Forelimb muscle (tissue), 1 donor: ENCODE data around the gene KCNT2. TPM values are rescaled to one million over a fixed set of nuclear protein-coding genes. Genes with fewer than 3 reads are reported as not detected.

Source experiments
- DNase-seq: peaks from one replicate; pipeline ENCODE4 v3.0.0-alpha.2; 2013; ENCODE audit warnings: low read depth
- polyA plus RNA-seq: library from polyadenylated mRNA; unstranded; fragments of 120-200 nt; gene quantifications from one replicate; pipeline ENCODE4 v1.2.1, GENCODE V29; 2013; ENCODE audit not compliant: insufficient read length

KCNT2 gene
- polyA plus RNA-seq, 1 donor, result 6.4 TPM

DNA sequence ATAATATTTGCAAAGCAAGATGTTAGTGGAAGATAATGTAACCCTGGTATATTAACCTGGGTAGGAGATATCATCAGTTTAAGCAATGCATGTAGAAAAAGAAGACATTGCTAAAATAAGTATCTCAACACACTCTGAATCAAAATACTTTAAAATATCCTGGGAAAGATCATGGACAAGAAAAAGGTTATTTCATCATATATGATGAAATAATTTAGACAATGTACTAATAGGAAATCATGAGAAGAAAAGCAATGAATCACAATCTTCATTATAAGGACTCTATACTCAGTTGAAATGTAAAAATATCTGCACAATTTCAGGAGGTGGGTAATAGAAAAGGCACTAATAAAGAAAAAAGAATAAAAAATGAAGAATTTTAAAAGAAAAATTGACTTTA is 158.8 kb downstream of the KCNT2 start:
- DNase-seq, result no peak

DNA sequence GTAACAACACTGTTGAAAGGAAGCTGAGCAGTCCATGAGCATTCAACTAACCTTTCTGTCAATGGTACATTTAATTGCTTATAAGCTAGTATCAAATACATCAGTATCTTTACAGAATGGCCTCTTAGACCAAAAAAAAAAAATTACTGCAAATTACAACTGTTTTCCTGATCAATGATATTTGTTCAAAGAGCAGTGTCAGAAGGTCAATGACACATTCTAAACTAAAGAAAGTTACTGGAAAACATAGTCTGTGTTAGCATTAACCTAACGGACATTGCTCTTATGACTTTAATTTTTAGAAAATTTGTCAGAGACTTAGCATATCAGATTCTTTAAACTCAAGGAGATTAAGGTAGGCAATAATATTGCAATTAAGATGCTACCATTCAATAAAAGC is 162.5 kb downstream of the KCNT2 start:
- DNase-seq, result no peak

DNA sequence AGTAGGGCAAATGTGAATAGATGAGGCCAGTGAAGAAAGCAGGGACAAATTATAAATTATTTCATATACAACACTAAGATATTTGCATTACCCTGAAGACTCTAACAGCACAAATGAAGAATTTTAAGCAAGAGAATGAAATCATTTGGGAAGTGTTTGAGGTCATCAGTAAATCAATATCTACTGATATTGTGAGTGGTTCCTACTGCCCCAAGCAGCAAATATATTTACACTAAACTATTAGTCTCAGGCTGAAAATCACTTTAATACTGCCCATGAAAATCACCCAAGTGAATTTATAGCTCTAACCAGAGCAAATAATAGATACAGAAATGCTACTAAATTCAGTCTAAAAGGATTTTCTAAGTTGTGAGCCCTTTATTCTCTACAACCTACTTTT is 163.6 kb downstream of the KCNT2 start:
- no peak for DNase-seq

DNA sequence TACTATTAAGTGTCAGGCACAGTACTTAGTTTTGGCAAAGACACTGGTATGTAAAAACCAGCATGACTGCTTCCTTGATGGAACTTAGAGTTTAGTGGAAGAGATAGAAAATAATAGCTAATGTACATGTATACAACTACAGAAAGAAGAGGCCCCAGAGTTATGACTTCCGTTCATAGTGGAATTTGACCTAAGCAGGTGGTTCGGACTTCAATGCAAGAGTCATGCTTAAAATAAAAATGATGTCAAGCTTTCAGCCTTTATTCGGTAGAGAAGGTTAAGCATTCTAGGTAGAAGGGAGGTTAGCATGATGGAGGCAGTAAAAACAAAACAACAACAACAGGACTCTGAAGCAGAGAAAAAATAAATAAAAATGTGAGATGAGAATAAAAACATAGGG is 165.9 kb downstream of the KCNT2 start:
- DNase-seq, result no peak

DNA sequence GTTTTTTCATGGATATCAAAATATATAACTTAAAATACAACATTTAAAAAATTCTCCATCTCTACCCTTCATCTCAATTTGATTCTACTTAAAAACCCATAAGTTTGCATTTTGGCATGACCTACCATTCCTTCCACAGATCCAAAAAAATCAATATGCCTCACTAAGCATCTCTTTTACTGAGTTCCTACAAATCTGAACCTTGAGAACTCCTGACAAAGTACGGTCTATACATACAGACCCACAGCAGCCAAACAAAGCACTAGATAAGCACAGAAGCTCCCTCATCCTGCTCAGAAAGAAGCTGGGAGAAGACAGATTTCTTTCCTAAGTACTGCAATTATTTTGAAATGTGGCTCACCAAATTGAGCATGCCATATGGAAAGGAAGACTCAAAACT is 167.5 kb downstream of the KCNT2 start:
- DNase-seq, result no peak

DNA sequence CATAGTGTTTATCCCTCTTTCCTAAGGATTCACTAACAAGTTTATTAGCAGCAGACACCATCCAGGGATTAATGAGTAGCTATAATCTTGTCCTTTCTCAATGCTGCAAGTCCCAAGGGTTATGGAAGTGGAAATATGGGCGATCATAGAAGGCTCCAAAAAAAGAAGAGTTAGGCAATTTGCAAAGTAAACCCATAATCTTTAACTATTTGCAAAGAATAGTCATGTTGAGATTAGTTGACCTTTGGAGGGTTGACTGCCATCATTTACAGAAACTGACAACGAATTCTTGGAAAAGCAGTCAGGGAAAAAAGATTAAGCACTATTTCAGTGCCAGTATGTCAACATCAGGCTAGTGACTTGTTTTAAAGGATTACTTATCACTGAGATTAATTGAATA is 169.9 kb downstream of the KCNT2 start:
- DNase-seq, result no peak

DNA sequence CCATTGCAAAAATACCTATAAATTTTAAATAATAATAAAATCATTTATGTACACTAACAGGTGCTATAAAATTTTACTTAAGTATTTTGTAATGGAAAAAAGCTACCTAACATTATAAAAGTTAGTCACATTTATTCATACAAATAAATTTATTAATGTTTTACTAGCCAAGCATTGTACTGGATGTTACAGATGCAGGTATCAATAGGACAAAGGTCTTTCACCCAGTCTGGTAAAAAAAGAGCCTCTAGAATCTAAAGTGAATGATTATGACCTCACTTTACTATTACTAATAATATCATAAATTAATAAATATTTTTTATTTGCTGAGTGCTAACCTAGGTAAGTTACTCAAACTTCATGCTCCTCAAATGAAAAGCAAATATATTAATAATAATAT is 170.6 kb downstream of the KCNT2 start:
- no peak for DNase-seq

DNA sequence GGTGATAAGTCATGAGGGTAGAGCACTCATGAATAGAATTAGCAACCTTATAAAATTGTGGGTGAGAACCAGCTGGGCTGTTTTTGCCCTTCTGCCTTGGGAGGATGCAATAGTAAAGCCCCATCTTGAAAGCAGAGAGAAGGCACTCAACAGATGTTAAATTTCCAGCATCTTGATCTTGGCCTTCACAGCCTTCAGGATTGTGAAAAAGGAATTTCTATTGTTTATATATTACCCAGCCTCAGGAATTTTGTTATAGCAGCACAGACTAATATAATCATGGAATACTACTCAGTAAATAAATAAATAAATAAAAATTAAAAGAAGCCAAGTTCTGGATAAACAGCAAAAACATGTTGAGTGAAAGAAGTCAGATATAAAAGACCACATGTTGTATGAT is 175.2 kb downstream of the KCNT2 start:
- no peak for DNase-seq

DNA sequence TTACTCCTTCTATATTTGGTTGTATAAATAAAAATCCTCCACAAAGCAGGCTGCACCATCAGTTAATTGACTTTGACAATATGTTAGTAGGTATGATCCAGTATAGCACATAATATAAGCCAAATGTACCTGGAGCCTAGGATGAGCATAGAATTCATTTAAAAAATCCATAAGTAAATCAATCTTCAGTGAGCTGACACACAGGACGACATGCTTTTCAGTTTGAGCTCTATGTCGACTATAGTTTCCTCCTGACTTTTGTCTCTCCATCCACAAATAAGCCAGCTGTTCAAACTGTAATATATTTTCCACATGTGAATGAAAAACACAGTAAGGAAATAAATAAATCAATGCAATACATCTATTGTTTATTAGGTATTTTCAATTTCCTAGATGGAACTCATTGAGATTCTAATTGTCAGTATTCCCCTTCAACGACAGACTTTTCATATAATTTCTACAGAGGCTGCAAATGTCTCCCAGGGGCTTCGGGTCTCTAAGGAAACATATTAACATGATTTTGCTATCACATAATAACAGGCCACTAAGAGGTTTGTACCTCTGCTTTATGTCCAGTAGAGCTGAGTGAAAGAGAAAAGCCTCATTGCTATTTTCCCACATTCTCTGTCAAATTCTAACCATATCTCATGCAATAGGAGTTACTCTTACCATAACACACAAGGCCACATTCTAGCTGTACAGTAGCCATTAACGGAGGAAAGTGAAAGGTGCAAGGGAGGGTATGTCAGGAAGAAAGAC is 180.1 kb downstream of the KCNT2 start:
- DNase-seq, result no peak

DNA sequence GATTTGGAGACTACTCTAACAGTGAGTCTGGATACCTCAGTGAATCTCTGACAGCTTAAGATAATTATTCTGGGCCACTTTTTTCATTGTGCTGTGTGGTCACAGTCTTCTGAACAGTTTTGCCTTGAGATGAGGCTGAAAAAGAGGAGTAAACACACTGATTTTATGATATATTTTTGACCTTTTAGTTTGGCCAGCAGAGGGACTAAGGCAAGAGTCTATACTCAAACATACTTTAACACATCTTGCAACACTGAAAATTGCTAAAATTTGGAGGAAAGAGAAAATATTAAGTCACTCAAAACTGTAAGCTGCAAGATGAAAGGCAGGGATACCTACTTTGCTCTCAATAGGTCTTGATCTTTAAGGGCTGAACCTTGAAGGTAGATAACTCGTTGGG is 182.7 kb downstream of the KCNT2 start:
- no peak for DNase-seq

DNA sequence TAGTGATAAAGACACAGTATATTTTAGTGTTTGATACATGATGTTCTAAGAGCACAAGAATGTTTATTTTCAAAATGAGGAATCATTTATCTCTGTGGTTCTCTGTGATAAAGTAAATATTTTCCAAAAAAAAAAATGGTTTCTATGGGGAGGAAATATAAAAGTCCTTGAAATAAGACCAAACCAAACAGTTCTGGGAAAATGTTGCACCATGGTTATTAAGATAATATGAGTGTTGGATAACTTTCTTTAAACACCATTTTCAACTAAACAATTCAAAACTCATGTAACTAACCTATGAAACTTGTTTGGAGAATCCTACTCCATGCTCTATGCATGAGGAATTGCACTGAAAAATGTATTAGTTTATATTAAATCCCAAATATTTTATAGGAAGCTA is 184.6 kb downstream of the KCNT2 start:
- no peak for DNase-seq

DNA sequence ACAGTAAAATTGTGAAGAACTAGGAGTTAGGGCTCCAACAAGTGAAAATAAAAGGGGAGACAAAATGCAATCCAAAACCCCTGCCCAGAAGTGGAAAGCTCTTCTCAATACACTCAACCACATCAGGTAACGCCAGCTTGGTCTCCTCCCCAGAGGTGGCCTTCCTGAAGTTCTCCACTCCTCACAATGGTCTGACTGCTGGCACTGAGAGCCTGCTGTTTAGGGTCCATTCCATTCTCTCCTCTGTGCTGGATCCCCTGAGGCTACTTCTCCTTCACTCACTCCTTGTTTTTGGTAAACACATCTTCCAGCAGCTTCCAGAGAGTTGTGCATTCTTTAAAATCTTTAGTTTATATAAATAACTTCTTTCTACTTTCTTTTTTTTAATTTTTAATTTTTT is 189.5 kb downstream of the KCNT2 start:
- DNase-seq, result no peak

DNA sequence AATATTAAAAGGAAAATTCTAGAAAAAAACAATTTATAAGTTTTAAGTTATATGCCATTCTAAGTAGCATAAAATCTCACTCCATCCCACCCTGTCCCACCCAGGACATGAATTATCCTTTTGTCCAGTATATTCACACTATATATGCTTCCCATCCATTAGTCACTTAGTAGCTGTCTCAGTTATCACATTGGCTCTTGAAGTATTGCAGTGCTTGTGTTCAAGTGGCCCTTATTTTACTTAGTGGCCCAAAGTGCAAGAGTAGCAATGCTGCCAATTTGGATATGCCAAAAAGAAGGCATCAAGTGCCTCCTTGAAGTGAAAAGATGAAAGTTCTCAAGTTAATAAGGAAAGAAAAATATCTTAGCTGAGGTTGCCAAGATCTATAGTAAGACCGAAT is 192.3 kb downstream of the KCNT2 start:
- no peak for DNase-seq

DNA sequence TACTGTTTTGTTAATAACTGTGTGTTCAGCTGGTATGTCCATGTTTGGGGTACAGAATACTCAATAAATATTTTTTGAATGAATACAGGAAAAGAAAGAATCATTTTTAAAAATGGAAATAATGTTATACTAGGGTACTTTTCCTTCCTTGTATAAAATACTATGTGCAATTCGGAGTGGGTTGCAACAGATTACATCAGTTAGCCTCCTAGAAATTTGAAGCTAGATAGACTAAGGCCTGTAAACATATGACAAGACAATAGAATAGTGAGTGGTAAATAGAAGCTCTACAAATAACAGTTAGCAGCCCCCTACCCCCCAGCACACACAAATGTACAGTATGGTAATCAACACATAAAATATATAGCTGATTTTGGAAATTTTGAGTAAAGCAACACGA is 195.9 kb downstream of the KCNT2 start:
- DNase-seq, result no peak

DNA sequence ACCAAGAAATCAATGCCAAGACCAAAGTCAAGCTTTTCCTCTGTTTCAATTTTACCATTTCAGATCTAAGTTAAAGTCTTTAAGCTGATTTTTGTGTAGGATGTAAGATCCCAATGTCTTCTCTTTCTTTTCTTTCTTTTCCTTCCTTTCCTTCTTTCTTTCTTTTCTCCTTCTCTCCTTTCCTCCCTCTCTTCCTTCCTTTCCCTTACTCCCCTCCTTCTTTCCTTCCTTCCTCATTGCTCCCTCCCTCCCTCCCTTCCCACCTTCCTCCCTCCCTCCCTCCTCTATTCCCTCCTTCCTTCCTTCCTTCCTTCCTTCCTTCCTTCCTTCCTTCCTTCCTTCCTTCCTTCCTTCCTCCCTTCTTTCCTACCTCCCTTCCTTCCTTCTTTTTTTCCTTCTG is 197.5 kb downstream of the KCNT2 start:
- no peak for DNase-seq

DNA sequence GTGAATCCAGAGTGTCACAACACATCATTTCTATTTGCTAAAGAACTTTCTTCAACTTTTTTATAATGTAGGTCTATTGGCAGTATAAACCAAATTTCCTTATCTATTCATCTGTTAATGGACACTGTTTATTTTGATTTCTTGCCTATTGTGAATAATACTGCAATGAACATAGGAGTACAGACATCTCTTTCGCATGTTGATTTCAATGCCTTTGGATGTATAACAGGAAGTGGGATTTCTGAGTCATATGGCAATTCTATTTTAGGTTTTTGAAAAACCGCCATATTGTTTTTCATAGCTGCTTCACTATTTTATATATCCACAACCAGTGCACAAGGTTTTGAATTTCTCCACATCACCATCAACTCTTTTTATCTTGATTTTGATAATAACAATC is 198.7 kb downstream of the KCNT2 start:
- DNase-seq, result no peak

DNA sequence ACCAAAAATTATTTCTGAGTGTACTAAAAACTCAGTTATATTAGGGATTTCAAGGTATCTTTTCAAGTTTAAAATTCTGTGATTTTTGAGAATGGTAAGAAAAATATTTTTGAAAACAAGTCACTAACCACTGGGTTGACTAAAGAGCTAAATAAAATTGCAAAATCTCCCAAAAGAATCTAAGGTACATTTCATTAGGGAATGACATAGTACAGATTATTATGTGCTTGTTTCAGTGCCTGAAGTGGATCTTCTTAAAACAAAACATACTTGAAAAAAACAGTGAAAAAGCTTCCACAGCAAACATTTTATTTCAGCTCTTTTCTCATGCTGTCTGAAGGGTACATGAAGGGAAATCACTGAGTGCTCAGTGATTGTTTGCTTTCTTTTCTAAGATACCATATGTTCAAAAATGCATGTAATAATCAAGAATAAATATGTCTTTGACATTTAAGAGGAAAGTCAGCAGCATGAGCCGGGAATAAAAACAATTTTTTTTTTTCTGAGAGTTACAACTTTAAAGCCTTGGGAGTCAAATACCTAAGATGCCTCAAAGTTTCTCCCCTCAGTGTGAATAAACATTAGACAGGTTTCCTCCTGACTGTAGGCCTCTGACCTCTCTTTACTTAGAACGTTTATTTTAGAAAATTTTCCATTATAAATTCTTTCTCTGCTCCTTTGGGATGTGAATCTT is 200.7 kb downstream of the KCNT2 start:
- DNase-seq, result no peak

DNA sequence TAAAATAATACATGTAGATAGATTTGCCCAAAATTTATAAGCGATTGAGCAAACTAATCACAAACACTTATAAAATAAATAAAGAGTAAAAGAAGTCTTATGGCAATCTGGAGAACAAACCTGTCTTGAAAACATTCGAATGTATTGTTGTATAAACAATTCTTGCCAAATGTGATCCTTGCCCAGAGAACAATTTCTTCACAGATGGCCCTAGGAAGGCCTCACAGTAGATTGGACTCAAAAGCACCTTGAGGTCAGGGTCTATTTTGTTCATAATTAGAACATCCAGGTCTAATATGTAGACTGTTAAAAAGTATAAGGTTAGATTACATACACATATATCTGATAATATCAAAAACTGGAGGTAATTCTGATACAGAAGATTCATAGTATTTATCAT is 202.4 kb downstream of the KCNT2 start:
- no peak for DNase-seq

DNA sequence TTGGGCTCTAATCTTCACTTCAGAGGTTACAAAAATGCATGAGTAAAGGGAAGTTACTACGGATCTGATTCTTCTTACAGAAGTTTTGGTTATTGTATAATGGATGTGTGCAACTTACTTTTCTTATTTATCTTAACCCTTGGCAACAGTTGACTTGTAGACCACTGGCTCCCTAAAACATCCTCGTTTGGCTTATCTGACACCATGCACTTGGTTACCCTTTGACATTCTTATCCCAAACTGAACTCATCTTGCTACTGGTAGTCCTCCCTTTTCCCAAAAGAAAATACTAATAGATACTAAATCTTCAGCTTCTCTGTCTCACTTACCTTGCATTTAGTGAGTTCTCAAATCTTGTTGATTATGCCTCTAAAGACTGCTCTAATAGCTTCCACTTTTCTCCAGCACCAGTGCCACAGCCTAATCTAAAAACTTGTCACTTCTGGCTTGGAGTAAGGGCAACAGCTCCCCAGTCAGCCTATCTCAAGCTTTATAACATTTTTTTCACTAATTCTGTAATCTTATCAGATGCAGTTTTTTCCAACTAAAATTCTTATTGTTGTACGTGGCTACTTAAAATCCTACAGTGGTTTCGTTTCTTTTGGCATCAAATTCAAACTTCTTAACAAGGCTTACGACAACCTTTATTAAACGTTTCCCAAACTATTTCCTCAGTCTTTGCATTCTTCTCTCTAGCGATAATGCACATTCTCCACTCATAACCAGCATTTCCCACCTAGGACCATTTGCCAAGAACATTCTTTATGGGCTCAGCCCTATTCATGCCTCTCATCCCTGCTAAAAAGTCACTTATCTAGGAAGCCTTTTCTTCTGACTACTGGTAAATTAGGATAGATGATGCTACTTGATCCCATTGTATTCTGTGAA is 204.2 kb downstream of the KCNT2 start:
- no peak for DNase-seq

DNA sequence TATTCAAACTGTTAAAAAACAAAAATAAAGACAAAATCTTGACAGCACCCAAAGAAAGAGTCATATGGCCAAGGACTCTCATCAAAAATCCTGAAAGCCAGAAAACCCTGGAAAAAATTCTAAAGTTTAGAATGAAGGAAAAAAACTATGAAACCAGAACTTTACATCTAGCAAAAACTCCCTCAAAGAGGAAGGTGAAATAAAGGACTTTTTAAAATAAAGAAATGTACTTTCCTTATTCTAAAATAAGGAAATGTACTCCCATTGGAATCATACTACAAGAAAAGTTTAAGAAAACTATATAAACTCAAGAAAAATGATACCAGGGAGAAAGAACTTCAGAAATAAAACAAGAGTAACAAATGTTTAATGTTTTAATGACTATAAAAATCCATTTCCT is 206.3 kb downstream of the KCNT2 start:
- no peak for DNase-seq

DNA sequence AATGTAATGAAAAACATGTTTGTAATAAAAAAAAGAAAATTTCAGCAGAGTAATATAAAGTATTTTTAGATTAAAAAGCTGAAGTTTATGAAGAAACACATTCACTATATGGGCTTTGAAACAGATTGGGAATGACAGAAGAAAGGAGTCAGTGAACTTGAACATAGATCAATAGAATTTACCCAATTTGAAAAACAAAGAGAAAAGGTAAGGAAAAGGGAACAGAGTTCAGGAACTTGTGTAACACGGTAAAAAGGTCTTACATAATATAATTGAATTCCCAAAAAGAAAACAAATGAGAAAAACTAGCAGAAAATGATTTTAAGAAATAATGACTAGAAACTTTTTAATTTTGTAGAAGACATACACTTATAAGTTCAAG is 206.8 kb downstream of the KCNT2 start:
- DNase-seq, result no peak
